HFFc6 (cell line): ENCODE results near the gene APIP. TPM values are rescaled to one million over a fixed set of nuclear protein-coding genes. Genes with fewer than 3 reads are reported as not detected.

Experiments used
- DNase-seq: peaks from one replicate; pipeline ENCODE4 v3.0.0-alpha.2; 2018
- H3K27ac Mint-ChIP-seq: 2 replicates; pipeline ENCODE4 v1.8.0; 2020; ENCODE audit warnings: mild to moderate bottlenecking, mixed read lengths
- H3K27me3 Mint-ChIP-seq: 2 replicates; pipeline ENCODE4 v1.8.0; 2021; ENCODE audit warnings: mild to moderate bottlenecking, moderate library complexity, mixed read lengths; ENCODE audit not compliant: insufficient read depth
- H3K36me3 Mint-ChIP-seq: 2 replicates; pipeline ENCODE4 v1.8.0; 2021; ENCODE audit warnings: low read depth, mixed read lengths
- H3K4me1 Mint-ChIP-seq: 2 replicates; pipeline ENCODE4 v1.8.0; 2020; ENCODE audit warnings: low read depth, mixed read lengths
- H3K4me3 Mint-ChIP-seq: 2 replicates; pipeline ENCODE4 v1.8.0; 2020; ENCODE audit warnings: mild to moderate bottlenecking, moderate library complexity, mixed read lengths
- H3K9me3 Mint-ChIP-seq: 2 replicates; pipeline ENCODE4 v1.8.0; 2020; ENCODE audit warnings: mild to moderate bottlenecking, mixed read lengths
- CTCF ChIP-seq: fragments of 200-600 bp; sonication (generic); IDR thresholded peaks from 2 replicates; pipeline ENCODE4 v1.5.0; 2021; ENCODE audit warnings: antibody characterized with exemption, mild to moderate bottlenecking
- total RNA-seq, 6 experiments: library from RNA; stranded (reverse); fragmentation: NEBNext Ultra II Directional; extraction: Animal tissue kit (Norgen Biotek cat#: 25700); gene quantifications; 2 replicates in 1 of 6; 3 replicates in 5 of 6; pipeline ENCODE4 v1.2.3, GENCODE V29; 2021

The APIP gene
- total RNA-seq, 6 experiments from 2014 or later = 26.6 to 33.3 (median 29.4) TPM

- no peak overlapping the region for H3K4me3 Mint-ChIP-seq
- no peak for TF ChIP-seq CTCF
- H3K27ac Mint-ChIP-seq = no peak overlapping the region
- no peak for DNase-seq
- H3K4me1 Mint-ChIP-seq = no peaks in the 10 kb centered on the region
- peaks cover 22% of the 10 kb centered on the region for H3K27me3 Mint-ChIP-seq
- no peaks in the 10 kb centered on the region for H3K9me3 Mint-ChIP-seq
- no peaks in the 10 kb centered on the region for H3K36me3 Mint-ChIP-seq
Observed at GRCh38 chr11:34865261-34865660, 50.9 kb downstream of the APIP start.

- H3K4me3 Mint-ChIP-seq = no peak overlapping the region
- TF ChIP-seq CTCF = no peak
- H3K27ac Mint-ChIP-seq = no peak overlapping the region
Observed at GRCh38 chr11:34864424-34864823, 51.8 kb downstream of the APIP start.

GRCh38 chr11:34863048-34863447 is 53.1 kb downstream of the APIP start:
- no peak for TF ChIP-seq CTCF
- no peak overlapping the region for H3K4me3 Mint-ChIP-seq
- no peak overlapping the region for H3K27ac Mint-ChIP-seq
- no peaks in the 10 kb centered on the region for H3K9me3 Mint-ChIP-seq
- peaks cover 31% of the 10 kb centered on the region for H3K27me3 Mint-ChIP-seq
- DNase-seq = no peak
- H3K36me3 Mint-ChIP-seq = no peaks in the 10 kb centered on the region
- H3K4me1 Mint-ChIP-seq = no peaks in the 10 kb centered on the region

More at GRCh38 chr11:34864424-34864823, 51.8 kb downstream of the APIP start:
- no peaks in the 10 kb centered on the region for H3K9me3 Mint-ChIP-seq
- no peak for DNase-seq
- peaks cover 26% of the 10 kb centered on the region for H3K27me3 Mint-ChIP-seq
- no peaks in the 10 kb centered on the region for H3K36me3 Mint-ChIP-seq
- H3K4me1 Mint-ChIP-seq = no peaks in the 10 kb centered on the region

- DNase-seq = no peak
- TF ChIP-seq CTCF = no peak
Observed at GRCh38 chr11:34860518-34860917, 55.7 kb downstream of the APIP start.

GRCh38 chr11:34860034-34860433 is 56.1 kb downstream of the APIP start:
- no peak for DNase-seq
- no peaks in the 10 kb centered on the region for H3K9me3 Mint-ChIP-seq
- no peak for TF ChIP-seq CTCF
- H3K27me3 Mint-ChIP-seq = peaks cover 36% of the 10 kb centered on the region
- H3K4me3 Mint-ChIP-seq = no peak overlapping the region
- no peaks in the 10 kb centered on the region for H3K36me3 Mint-ChIP-seq
- no peak overlapping the region for H3K27ac Mint-ChIP-seq
- no peaks in the 10 kb centered on the region for H3K4me1 Mint-ChIP-seq

More at GRCh38 chr11:34860518-34860917, 55.7 kb downstream of the APIP start:
- peaks cover 36% of the 10 kb centered on the region for H3K27me3 Mint-ChIP-seq
- H3K9me3 Mint-ChIP-seq = no peaks in the 10 kb centered on the region
- H3K36me3 Mint-ChIP-seq = no peaks in the 10 kb centered on the region
- no peak overlapping the region for H3K27ac Mint-ChIP-seq
- H3K4me1 Mint-ChIP-seq = no peaks in the 10 kb centered on the region
- H3K4me3 Mint-ChIP-seq = no peak overlapping the region

GRCh38 chr11:34859496-34859895 is 56.7 kb downstream of the APIP start:
- no peak overlapping the region for H3K27ac Mint-ChIP-seq
- no peak overlapping the region for H3K4me3 Mint-ChIP-seq

More at GRCh38 chr11:34859496-34859895, 56.7 kb downstream of the APIP start:
- Mint-ChIP-seq H3K4me1 (no peaks in the 10 kb centered on the region), H3K36me3 (no peaks in the 10 kb centered on the region), H3K27me3 (peaks cover 36% of the 10 kb centered on the region), H3K9me3 (no peaks in the 10 kb centered on the region)
- no peak for DNase-seq
- TF ChIP-seq CTCF = no peak
